Retinal pigment epithelial cell (primary cell): ENCODE measurements around the gene DUOX2.

ENCODE experiments used
- DNase-seq: peaks from one replicate; pipeline ENCODE4 v3.0.0-alpha.2; 2010; ENCODE audit warnings: low read depth
- H3K4me3 ChIP-seq: 2 replicates; pipeline ENCODE4 v1.5.1; 2011; ENCODE audit warnings: mild to moderate bottlenecking, low read length, control low read depth, moderate library complexity
- TF ChIP-seq, protein P1 (sequence below): conservative IDR thresholded peaks from 2 replicates; pipeline ENCODE4 v1.5.1; 2011; ENCODE audit warnings: low read depth, low read length, control low read depth, inconsistent platforms

The DUOX2 gene

DNA sequence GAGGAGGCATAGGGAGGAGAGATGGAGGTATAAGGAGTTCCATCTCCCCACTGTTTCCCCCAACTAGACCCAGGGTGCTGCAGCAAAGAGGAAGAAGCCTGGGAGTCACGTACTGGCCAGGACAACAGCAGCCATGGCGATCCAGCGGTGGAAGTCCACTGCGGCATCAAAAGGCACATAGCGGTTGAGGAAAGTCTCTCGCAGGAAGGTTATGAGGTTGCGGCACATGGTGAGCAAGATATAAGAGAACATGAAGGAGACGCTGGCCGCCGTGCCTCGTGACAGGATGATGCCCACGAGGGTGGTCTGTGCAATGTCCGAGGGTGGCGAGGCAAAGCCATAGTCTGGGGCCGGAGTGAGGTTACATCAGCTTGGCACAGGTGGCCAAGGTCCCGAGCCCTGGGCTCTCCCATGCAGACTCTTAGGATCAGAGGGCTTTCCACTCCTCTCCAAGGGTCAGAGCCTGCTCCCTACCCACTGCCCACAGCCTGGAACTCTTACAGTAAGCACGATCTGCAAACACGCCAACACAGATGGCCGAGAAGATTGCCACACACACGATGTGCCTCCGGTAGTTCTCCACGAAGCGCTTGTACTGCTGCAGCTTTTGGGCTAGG lies 14.3 kb downstream of the DUOX2 start:
- no peak for DNase-seq
- H3K4me3 ChIP-seq: no peak overlapping the region
- TF ChIP-seq, protein P1, sequence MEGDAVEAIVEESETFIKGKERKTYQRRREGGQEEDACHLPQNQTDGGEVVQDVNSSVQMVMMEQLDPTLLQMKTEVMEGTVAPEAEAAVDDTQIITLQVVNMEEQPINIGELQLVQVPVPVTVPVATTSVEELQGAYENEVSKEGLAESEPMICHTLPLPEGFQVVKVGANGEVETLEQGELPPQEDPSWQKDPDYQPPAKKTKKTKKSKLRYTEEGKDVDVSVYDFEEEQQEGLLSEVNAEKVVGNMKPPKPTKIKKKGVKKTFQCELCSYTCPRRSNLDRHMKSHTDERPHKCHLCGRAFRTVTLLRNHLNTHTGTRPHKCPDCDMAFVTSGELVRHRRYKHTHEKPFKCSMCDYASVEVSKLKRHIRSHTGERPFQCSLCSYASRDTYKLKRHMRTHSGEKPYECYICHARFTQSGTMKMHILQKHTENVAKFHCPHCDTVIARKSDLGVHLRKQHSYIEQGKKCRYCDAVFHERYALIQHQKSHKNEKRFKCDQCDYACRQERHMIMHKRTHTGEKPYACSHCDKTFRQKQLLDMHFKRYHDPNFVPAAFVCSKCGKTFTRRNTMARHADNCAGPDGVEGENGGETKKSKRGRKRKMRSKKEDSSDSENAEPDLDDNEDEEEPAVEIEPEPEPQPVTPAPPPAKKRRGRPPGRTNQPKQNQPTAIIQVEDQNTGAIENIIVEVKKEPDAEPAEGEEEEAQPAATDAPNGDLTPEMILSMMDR: no peak

DNA sequence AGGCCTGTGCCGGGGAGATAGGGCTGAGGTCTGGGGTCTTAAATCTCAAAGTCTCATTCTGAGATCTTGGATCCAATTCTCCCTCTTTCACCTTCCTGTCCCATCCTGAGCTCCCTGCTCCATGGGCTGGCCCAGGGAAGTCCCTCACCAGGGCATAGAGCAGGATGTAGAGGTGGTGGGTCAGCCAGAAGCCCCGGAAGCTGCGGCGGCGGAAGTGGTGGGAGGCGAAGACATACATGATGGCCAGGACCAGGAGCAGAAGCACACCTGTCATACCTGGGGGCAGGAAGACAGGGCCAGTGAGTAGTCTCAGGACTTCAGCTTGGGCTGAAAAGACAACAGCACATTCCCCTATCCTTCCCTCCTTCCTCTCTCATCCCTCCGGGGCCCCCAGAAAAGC lies 16.5 kb downstream of the DUOX2 start:
- no peak overlapping the region for H3K4me3 ChIP-seq
- DNase-seq: no peak
- TF ChIP-seq, protein P1: no peak

DNA sequence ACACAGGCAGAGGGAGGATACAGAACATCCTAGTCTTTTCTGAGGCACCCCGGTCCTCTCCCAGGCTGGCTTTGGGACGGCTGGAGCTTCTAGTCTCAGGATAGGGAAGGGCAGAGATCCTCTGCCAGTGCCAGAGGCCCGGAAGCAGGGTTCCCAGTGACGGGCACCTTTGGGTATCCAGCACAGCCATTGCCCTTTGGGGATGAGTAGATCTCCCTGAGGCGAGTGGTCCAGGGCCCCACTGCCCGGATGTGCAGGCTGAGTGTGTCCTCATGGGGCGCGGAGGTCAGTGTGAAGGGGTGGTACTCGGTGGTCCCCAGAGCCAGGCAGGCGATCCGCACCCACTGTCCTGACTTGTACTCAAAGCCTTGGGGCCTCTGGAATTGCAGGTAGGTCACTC lies 18.3 kb downstream of the DUOX2 start:
- DNase-seq: no peak
- no peak overlapping the region for H3K4me3 ChIP-seq
- TF ChIP-seq, protein P1: no peak

DNA sequence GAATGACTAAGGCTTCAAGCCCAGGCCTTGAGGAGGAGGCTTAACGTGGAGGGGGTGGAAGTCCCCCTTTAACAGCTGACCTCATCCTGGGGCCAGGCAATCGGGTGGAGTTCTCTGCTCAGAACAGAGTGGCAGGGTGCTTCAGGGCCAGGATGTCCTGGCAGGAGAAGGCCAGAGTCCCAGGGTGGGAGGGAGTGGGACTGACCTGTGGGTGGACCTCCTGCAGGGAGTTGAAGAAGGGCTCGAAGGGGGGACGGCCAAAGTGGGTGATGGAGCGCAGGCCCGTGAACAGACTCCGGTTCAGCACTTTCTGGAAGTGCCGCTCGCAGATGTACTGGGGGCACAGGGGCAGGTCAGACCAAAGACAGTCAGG lies 19.6 kb downstream of the DUOX2 start:
- H3K4me3 ChIP-seq: no peak overlapping the region
- TF ChIP-seq, protein P1: no peak
- no peak for DNase-seq

DNA sequence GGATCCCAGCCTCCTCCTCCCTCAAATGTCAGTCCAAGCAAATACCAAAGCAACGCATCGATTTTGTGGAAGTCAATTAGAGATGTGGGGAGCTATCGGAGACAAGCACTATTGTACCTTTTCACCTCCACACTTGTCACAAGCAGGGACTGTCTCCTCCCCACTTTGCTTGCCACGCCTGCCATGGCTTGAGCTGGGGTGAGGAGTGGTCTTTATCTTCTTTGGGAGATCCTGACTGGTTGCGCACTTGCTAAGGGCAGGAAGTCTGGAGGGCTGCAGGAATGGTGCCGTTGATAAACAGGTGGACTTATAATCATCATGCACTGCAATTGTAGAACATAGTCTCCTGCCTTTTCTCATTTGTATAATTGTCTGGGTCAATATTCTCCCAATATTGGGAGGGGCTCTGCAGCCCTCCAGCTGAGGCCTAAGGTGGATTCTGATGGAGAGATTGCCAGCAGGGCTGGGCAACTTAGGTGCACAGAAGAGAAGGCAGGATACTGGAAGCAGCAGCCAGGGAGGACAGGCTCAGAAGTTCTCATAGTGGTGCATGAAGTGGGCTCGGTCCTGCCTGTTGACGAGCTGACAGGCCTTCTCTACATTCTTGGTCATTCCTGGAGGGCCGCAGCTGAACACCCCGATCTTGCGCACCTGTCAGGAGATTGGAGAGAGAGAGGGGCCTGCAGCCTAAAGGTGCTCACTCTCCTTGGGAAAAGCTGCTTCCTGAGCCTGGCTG lies 20.2 kb downstream of the DUOX2 start:
- DNase-seq: no peak
- TF ChIP-seq, protein P1: no peak
- no peak overlapping the region for H3K4me3 ChIP-seq

DNA sequence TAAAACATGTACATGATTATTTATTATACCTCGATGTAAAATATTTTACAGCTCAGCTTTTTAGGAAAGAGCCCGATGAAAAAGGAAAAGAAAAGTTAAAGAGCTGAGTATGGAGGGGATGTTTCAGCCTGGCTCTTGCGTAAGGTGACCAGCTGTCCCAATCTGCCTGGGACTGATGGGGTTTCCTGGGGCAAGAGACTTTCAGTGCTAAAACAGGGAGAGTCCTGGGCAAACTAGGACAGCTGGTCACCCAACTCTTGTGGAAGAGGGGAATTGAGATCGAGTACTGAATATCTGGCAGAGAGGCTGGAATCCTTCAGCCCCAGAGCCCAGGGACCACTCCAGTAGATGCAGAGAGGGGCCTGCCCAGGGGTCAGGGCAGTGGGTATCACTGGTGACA lies 21.0 kb downstream of the DUOX2 start:
- no peak overlapping the region for H3K4me3 ChIP-seq
- TF ChIP-seq, protein P1: no peak
- no peak for DNase-seq

DNA sequence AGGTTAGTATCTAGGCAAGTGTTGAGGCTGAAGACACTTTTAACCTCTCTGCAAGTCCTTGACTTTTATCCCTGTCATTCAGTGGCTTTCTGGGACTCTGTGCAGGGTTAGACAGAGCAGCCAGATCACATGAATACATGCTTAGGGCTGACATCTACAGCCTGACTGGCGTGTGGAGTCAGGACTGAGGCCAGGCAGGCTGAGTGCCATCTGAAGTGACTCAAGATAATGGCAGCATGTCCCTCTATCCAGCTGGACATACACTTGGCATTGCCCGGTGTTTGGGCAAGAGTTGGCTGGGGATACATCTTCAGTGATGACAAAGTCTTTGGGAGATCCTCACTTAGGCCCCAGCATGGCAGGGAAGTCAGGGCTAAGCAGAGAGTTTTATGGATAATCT lies 22.4 kb downstream of the DUOX2 start:
- TF ChIP-seq, protein P1: no peak
- DNase-seq: no peak
- no peak overlapping the region for H3K4me3 ChIP-seq
